HG02973 (cell line): ENCODE results near the gene BLCAP.
"Not testable (repeated sequence)": the region's sequence is repeated elsewhere in the genome, so short reads cannot be mapped to it uniquely, and the experiment has no call there.

Experiments
- ATAC-seq: cut with Tn5 transposase; IDR thresholded peaks from one replicate; pipeline ENCODE4 v1.9.1; 2021; ENCODE audit warnings: moderate library complexity; ENCODE audit not compliant: unreplicated experiment

BLCAP gene

DNA sequence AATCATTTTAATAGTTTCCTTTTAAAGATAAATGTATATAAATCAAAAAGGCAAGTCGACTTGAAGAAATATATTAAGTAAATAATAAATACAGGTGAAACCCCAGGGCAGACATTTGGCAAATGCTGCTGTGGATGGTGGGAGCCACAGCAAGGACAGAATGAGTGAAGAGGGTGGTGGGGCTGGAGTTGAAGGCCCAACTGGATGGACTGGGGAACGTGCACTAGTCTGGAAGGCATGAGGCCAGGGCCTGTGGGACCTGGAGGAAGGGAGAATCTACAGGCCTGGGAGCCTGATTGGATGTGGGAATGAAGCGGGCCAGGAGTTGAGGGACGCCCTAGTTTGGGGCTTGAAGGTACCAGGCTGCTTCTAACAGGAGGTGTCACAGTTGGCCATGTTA, 30.6 kb upstream of the BLCAP start:
- no peak for ATAC-seq

DNA sequence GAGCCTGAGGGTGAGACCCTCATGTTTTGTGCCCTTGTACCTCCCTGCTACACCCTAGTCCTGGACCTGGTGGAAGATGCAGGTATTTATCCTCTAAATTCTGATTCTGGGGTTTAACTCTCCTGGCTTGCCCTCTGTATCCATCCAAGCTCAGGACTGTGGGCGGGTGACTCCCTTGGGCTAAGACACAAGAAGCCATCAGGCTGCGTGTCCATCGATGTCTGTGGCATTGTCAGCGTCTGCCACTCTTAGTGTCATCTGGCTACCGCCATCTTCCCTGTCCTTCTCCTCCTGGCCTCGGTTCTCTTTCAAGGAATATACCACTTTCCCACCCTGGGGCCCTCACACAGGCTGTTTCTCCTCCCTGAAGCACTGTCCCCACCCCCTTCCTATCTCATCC, 28.9 kb upstream of the BLCAP start:
- ATAC-seq = no peak

DNA sequence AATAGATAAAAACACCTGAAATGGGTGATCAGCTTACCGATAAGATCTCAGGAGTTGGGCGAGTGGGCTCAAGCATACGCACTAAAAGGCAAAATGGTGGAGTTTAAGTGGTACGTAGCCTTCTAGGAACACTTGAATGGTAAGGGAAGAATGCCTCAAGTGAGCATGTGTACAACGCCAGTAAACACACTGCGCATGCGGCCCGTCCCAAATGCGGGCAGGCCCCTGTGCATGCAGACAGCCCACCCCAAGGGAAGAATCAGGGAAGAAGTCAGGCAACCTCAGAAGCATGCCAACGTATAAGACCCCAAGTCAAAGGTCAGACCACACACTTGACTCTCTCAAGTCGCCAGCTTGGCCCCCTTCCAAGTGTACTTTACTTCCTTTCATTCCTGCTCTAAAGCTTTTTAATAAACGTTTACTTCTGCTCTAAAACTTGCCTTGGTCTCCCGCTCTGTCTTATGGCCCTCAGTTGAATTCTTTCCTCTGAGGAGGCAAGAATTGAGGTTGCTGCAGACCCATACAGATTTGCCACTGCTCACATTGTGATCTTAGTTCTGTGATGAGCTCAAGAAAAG, 27.1 kb upstream of the BLCAP start:
- not testable (repeated sequence) for ATAC-seq

DNA sequence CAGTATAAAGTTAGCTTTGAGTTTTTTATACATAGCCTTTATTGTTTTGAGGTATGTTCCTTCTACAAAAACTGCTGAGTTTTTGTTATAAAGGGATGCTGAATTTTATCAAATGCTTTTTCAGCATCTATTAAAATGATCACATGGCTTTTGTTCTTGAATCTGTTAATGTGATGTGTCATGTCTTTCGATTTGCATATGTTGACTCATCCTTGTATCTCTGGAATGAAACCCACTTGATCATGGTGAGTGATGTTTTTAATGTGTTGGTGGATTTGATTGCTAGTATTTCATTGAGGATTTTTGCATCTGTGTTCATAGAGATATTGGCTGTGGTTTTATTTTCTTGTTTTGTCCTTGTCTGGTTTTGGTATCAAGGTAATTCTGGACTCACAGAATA, 24.7 kb upstream of the BLCAP start:
- ATAC-seq = no peak

DNA sequence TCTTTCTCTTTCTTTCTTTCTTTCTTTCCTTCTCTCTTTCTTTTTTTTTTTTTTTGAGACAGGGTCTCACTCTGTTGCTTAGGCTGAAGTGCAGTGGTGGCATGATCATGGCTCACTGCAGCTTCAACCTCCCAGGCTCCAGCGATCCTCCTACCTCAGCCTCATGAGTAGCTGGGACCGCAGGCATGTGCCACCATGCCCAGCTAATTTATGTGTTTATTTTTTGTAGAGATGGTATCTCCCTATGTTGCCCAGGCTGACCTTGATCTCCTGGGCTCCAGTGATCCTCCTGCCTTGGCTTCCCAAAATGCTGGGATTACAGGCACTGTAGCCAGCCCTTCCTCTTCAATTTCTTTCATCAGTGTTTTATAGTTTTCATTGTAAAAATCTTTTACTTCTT, 24.0 kb upstream of the BLCAP start:
- ATAC-seq = not testable (repeated sequence)

DNA sequence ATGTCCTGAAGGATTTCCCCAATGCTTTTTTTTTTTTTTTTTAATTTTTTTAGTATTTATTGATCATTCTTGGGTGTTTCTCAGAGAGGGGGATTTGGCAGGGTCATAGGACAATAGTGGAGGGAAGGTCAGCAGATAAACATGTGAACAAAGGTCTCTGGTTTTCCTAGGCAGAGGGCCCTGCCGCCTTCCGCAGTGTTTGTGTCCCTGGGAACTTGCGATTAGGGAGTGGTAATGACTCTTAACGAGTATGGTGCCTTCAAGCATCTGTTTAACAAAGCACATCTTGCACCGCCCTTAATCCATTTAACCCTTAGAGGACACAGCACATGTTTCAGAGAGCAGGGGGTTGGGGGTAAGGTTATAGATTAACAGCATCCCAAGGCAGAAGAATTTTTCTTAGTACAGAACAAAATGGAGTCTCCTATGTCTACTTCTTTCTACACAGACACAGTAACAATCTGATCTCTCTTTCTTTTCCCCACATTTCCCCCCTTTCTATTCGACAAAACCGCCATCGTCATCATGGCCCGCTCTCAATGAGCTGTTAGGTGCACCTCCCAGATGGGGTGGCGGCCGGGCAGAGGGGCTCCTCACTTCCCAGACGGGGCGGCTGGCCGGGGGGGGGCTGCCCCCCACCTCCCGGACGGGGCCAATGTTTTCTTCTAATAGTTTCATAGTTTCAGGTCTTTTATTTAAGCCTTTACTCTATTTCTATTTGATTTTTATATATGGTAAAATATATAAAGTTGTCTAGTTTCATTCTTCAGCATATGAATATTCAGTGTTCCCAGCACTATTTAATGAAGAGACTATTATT, 22.6 kb upstream of the BLCAP start:
- ATAC-seq = not testable (repeated sequence)

DNA sequence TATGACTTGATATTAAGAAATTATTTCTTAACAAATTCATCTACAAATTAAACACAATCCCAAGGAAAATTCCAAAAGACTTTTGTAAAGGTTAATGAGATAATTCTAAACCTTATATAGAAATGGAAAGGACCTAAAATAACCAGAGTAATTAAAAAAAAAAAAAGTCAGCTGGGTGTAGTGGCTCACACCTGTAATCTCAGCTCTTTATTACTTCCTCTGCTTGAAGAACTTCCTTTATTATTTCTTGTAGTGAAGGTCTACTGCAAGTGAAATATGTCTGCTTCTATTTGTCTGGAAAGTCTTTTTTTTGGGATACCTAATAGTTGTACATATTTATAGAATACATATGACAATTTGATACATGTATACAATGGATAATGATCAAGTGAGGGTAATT, 20.2 kb upstream of the BLCAP start:
- ATAC-seq = no peak

DNA sequence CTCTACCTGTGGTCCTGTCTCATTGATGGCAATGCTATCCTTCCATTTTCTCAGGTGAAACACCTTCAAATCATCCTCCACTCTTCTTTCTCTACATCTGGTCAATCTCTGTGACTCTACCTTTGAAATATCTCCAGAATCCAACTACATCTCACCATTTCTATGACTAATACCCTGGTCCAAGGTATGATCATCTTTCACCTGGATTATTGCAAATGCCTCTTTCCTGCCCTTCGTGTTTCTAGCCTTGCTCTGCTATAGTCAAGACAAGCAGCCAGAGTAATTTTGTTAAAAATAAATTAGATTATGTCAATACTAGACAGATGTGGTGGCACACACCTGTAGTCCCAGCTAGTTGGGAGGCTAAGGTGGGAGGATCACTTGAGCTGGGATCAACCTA, 17.8 kb upstream of the BLCAP start:
- ATAC-seq = no peak

DNA sequence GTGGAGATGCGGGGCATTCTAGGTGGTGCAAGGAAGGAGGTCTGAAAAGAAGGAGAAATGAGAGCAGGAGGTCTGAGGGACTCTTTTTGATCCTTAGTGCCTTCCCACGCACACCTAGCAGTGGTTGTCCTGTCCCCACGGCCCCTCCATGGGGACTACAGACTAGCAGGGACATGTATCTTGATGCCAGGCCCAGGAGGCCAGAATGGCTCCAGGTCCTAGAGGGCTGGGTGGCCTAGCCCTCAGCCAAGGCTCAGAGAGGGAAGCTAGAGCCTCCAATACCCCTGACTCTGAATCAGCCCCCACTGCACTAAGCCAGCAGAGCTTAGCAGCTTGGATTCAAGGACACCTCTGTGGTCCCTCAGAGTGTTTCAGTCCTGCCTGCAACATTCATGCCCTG, 16.7 kb upstream of the BLCAP start:
- ATAC-seq = no peak

DNA sequence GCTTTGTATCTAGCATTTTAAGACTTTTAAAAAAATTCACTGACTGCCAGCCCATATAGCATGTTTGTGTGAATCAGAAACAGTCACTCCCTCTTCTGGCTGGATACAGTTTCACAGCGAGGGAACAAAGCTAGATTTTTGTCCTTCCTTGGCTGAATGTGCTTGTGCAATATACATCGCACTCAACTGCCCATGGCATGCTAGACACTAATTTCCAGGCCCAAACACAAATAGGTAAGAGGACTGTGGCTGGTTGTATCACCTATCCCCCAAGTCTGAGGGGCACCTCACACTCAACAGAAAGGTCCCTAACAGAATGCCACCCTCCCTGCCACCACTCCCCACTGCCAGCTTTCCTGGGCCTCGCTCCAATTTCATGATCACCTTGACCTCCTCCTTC, 16.2 kb upstream of the BLCAP start:
- ATAC-seq = no peak

DNA sequence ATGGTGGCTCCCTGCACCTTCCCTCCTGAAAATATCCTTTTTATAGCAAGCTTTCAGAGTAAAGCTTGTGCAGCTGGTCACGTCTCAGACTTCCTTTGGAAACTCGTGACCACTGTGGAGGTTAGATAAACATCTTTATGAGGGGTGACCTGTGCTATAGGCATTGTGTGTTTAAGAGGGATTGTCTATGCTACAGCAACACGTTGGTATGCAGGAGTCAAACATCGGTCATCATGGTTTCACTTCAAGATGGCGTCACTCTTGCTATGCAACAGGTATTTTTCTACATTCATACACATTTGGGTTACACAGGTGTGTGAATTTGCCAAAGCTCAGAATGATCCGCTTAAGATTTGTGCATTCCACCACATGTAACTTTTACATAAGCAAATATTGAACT, 14.6 kb upstream of the BLCAP start:
- ATAC-seq = no peak

DNA sequence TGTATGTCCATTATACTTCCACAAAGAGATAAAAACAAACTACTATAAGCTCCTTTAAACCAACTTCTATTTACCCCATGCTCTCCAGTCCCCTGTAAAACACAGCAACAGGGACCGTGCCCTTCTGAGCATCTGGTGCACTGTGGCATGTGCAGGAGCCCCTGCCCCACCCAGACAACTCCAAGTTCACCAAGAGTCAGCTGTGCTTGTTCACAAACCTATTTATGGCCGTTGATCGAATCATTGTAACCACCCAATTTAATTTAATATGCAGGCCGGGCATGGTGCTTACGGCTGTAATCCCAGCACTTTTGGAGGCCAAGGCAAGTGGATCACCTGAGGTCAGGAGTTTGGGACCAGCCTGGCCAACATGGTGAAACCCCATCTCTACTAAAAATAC, 13.7 kb upstream of the BLCAP start:
- no peak for ATAC-seq

DNA sequence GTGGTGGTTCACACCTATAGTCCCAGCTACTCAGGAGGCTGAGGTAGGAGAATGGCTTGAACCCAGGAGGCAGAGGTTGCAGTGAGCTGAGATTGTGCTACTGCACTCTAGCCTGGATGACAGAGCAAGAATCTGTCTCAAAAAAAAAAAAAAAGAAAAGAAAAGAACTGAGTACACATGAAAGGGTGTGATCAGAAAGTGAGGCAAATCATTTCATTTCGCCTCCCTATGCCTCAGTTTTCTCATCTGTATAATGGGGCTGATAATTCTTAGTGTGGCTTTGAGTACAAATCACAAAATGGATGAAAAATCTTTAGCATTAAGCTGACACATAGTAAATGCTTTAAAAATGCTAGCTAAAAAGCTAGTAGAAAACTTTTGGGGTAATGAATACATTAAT, 13.2 kb upstream of the BLCAP start:
- ATAC-seq = not testable (repeated sequence)

DNA sequence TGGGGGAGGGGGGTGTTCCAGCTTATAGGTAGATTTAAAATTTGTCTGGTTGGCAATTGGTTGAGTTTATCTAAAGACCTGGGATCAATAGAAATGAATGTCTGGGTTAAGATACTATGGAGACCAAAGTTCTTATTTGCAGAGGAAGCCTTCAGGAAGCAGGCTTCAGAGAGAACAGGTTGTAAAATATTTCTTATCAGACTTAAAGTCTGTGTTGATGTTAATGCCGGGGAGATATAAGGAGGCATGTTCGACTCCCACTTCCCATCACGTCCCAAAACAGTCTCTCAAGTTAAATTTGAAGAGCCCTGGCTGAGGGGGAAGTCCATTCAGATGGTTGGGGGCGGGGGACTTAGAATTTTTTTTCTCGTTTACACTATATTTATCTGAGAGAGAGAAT, 12.3 kb upstream of the BLCAP start:
- no peak for ATAC-seq

DNA sequence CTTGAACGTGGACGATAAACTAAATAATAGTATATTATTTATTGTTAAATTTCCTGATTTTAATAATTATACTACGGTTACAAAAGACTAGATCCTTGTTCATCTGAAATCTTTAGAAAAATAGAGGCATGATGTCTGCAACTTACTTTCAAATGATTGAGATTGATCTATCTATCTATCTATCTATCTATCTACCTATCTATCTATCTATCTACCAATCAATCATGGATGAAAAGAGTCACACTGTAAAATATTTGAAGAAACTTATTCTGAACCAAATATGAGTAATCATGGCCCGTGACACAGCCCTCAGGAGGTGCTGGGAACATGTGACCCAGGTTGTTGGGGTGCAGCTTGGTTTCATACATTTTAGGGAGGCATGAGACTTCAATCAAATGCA, 11.7 kb upstream of the BLCAP start:
- no peak for ATAC-seq

DNA sequence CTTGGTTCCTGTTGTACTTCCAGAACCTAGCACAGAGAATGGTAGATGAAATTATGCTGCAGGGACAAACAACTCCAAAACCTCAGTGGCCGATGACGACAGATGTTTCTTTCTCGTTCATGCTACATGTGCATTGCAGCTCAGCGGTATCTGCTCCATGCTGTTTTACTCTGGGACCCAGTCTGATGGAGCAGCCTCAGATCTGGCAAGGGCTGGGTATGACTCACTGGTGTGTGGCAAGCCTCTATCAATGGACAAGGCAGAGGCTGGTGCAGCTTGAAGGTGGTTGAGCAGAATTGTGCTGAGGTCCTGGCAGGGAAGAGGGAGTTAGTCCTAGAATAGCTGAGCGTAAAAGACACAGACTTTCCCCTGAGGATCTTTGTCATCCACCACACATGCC, 10.3 kb upstream of the BLCAP start:
- no peak for ATAC-seq

DNA sequence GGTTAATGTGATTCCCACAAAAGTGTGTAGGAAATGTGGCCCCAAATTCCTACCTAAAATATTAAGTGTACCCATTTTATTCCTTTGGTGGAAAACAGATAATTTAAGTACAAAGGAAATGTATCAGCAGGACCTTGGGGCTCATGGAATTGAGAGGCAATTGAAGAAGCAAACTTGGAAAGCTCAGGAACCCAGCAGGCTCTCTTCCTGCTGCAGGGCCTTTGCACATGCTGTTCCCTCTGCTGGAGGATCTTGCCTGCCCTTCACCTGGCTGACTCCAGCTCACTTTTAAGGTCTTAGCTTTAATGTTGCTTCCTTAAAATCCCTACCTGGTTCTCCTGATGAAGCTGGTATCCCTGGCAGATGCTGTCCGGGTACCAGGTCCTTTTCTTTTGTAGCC, 9.8 kb upstream of the BLCAP start:
- ATAC-seq = no peak

DNA sequence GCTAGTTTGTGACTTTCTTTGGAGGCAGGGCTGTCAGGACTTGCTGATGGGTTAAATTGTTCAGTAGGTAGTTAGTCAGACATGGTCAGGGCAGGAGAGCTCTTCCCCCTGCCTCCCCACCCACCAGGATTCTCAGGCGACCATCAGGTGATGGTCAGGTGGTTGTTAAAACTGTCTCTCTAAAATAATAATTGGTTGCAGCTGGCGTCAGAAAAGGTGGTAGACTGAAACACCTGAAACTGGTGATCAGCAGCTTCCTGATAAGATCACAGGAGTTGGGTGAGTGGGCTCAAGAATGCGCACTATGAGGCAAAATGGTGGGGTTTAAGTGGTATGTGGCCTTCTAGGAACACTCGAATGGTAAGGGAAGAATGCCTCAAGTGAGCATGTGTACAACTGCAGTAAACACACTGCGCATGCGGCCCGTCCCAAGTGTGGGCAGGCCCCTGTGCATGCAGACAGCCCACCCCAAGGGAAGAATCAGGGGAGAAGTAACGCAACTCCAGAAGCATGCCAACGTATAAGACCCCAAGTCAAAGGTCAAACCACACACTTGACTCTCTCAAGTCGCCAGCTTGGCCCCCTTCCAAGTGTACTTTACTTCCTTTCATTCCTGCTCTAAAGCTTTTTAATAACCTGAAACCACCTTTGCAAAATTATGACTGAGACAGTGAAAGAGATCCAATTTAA, 7.9 kb upstream of the BLCAP start:
- ATAC-seq = no peak

DNA sequence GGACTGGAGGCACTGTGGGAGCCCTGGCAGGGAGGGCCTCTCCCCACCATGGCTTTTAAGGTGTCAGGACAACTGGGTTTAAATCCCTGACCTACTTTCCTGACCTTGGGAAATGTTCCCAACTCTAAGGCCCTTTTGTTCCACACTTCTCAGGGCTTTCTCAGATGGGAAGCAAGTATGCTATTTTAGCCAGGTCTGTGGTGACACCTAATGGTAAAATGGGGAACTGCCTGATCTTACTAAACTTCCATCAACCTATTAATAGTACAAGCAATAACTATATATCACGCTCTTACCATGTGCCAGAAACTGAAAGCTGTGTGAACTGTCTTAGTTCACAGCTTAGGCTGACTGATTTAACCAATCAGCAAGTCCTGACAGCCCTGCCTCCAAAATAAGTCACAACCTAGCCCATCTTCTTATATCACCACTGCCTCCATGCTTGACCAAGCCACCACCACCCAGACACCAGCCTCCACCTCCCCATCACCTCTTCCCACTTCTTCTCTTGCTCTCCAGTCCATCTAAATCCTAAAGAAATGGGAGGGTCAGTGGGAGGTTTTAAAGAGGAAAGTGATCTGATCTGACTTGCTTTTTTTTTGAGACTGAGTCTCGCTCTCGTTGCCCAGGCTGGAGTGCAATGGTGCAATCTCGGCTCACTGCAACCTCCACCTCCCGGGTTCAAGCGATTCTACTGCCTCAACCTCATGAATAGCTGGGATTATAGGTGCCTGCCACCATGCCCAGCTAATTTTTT, 6.9 kb upstream of the BLCAP start:
- peak; percentile 77 for ATAC-seq

DNA sequence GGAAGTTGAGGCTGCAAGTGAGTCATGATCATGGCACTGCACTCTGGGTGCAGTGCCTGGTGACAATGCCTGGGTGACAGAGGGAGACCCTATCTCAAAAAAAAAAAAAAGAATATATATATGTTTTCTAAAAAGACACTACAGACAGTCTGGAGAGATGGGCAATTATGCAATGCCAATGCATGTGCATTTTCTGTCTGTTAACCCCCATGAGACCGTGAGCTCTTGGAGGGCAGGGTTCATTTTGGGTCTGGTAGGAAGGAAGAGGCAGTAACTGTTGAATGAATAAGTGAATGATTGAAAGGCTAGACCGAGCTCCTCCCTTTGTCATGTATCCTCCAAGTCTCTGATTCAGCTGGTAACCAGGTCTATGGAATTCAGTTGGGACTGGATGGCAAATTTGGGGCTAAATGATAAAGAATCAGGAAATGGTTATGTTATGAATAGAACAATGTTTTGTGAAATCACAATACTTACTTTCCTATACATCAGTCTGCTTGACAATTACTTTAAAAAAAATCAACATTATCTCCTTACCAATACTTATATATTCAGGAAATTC, 5.6 kb upstream of the BLCAP start:
- ATAC-seq = no peak

DNA sequence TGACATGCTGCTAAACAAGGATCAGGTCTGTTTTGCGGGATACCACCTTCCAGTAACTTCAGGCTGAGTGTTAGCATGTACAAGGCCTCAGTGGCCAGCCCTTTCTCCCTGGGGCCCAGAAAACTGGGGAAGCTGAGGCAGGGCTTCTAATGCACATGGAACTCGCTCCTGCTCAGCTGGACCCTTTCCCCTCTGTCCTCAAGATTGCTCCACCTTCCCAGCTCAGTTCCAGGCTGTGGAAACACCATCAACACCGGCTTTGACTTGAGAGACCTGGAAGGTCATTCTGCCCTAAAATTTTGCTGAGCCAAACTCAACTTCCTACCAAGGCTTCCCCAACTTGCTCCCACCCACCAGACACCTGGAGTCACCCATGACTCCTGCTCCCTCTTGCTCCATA, 4.2 kb upstream of the BLCAP start:
- ATAC-seq = no peak
